Neutrophil (primary cell): ENCODE measurements around the gene TCF12.
"Not testable (repeated sequence)": the region's sequence is repeated elsewhere in the genome, so short reads cannot be mapped to it uniquely, and the experiment has no call there.

ENCODE experiments used
- H3K27ac ChIP-seq: fragments of 200-600 bp; sonication (generic); 2 replicates; pipeline ENCODE4 v1.5.1; 2016; ENCODE audit warnings: mild to moderate bottlenecking, moderate library complexity
- H3K27me3 ChIP-seq: fragments of 200-600 bp; sonication (generic); 2 replicates; pipeline ENCODE4 v1.6.0; 2016; ENCODE audit warnings: mild to moderate bottlenecking
- H3K36me3 ChIP-seq: fragments of 200-600 bp; sonication (generic); 2 replicates; pipeline ENCODE4 v1.5.1; 2017
- H3K4me1 ChIP-seq, 2 experiments: fragments of 200-600 bp in 1 of 2; sonication (generic) in 1 of 2; 1 replicate in 1 of 2; 2 replicates in 1 of 2; pipeline versions ENCODE4 v1.5.1 to v1.6.1; 2013 to 2016; ENCODE audit warnings: low read depth in 1 of 2, low read length in 1 of 2, mild to moderate bottlenecking in 1 of 2, moderate library complexity in 1 of 2; ENCODE audit not compliant: control insufficient read depth in 1 of 2, insufficient read depth in 1 of 2
- H3K4me3 ChIP-seq, 2 experiments: fragments of 200-600 bp in 1 of 2; sonication (generic) in 1 of 2; 1 replicate in 1 of 2; 2 replicates in 1 of 2; pipeline ENCODE4 v1.5.1; 2013 to 2016; ENCODE audit warnings: low read depth in 1 of 2, low read length in 1 of 2, mild to moderate bottlenecking in 1 of 2, moderate library complexity in 1 of 2
- H3K9me3 ChIP-seq: fragments of 200-600 bp; sonication (generic); 2 replicates; pipeline ENCODE4 v1.5.1; 2016
- CTCF ChIP-seq: fragments of 200-600 bp; sonication (generic); IDR thresholded peaks from 2 replicates; pipeline ENCODE4 v1.5.1; 2016; ENCODE audit warnings: antibody characterized with exemption

Gene TCF12

GRCh38 chr15:56931639-56932508 is 13.4 kb downstream of the TCF12 start:
- no peaks in the 10 kb centered on the region for H3K9me3 ChIP-seq
- no peaks in the 10 kb centered on the region for H3K27me3 ChIP-seq
- no peak overlapping the region for H3K4me3 ChIP-seq
- H3K27ac ChIP-seq: no peak overlapping the region
- no peaks in the 10 kb centered on the region for H3K36me3 ChIP-seq
- no peak for TF ChIP-seq CTCF
- H3K4me1 ChIP-seq: peaks cover 6 to 14% of the 10 kb centered on the region in 2 experiments

- not testable (repeated sequence) for H3K9me3 ChIP-seq, H3K36me3 ChIP-seq, H3K4me3 ChIP-seq
These were observed 14.0 kb downstream of the TCF12 start for GRCh38 chr15:56932509-56932868.

GRCh38 chr15:56933410-56933809 is 15.0 kb downstream of the TCF12 start:
- H3K36me3 ChIP-seq: no peaks in the 10 kb centered on the region
- H3K4me1 ChIP-seq: peaks cover 6 to 14% of the 10 kb centered on the region in 2 experiments
- no peak for TF ChIP-seq CTCF
- H3K4me3 ChIP-seq: no peak overlapping the region
- no peak overlapping the region for H3K27ac ChIP-seq
- no peaks in the 10 kb centered on the region for H3K9me3 ChIP-seq
- H3K27me3 ChIP-seq: no peaks in the 10 kb centered on the region

More at GRCh38 chr15:56932509-56932868, 14.0 kb downstream of the TCF12 start:
- not testable (repeated sequence) for H3K27me3 ChIP-seq, H3K27ac ChIP-seq
- peaks cover 6 to 14% of the 10 kb centered on the region in 2 experiments for H3K4me1 ChIP-seq

GRCh38 chr15:56933811-56934210 is 15.4 kb downstream of the TCF12 start:
- Histone ChIP-seq H3K36me3 (no peaks in the 10 kb centered on the region), H3K27me3 (no peaks in the 10 kb centered on the region), H3K9me3 (no peaks in the 10 kb centered on the region), H3K4me3 (no peak overlapping the region), H3K27ac (no peak overlapping the region), H3K4me1 (peaks cover 6 to 14% of the 10 kb centered on the region in 2 experiments)
- TF ChIP-seq CTCF: no peak

GRCh38 chr15:56934269-56934668 is 15.8 kb downstream of the TCF12 start:
- Histone ChIP-seq H3K4me1 (peaks cover 6 to 14% of the 10 kb centered on the region in 2 experiments), H3K36me3 (no peaks in the 10 kb centered on the region), H3K4me3 (no peak overlapping the region), H3K27ac (no peak overlapping the region), H3K9me3 (no peaks in the 10 kb centered on the region), H3K27me3 (no peaks in the 10 kb centered on the region)
- no peak for TF ChIP-seq CTCF

GRCh38 chr15:56936929-56937328 is 18.5 kb downstream of the TCF12 start:
- H3K36me3 ChIP-seq: no peaks in the 10 kb centered on the region
- H3K4me3 ChIP-seq: no peak overlapping the region
- no peak overlapping the region for H3K27ac ChIP-seq
- H3K9me3 ChIP-seq: no peaks in the 10 kb centered on the region
- H3K4me1 ChIP-seq: peaks cover 4 to 21% of the 10 kb centered on the region in 2 experiments
- H3K27me3 ChIP-seq: no peaks in the 10 kb centered on the region
- no peak for TF ChIP-seq CTCF
